ENCODE results near the gene NEK5. TPM values are rescaled to one million over a fixed set of nuclear protein-coding genes. Genes with fewer than 3 reads are reported as not detected.
"Not testable (repeated sequence)": the region's sequence is repeated elsewhere in the genome, so short reads cannot be mapped to it uniquely, and the experiment has no call there.

Gene NEK5
- under 1 TPM in 1 of 3 donors, not detected in 2; 0.08 TPM for total RNA-seq

- Mint-ChIP-seq H3K4me1 (ENCODE audit: low read depth) (peaks cover 14% of the 10 kb centered on the region), H3K27me3 (ENCODE audit: low read depth) (peaks cover 7% of the 10 kb centered on the region), H3K36me3 (ENCODE audit: insufficient read depth) (peaks cover 11% of the 10 kb centered on the region), H3K4me3 (peak within 1 kb of the TSS; percentile 79), H3K9me3 (no peaks in the 10 kb centered on the region)
- ATAC-seq (peak; percentile 86), DNase-seq (peak; percentile 29)
These were observed at the start of gene NEK5 for GRCh38 chr13:52128714-52129700. Gene NEK5 (minus strand): TSS chr13:52129073. CDS start chr13:52127482, 1,591 bp downstream.

GRCh38 chr13:52177276-52177675, 48.4 kb upstream of the NEK5 start:
- Mint-ChIP-seq H3K4me3 (no peak overlapping the region), H3K9me3 (no peaks in the 10 kb centered on the region), H3K27me3 (ENCODE audit: low read depth) (no peaks in the 10 kb centered on the region), H3K36me3 (ENCODE audit: insufficient read depth) (peaks cover 15% of the 10 kb centered on the region), H3K4me1 (ENCODE audit: low read depth) (peaks cover 3% of the 10 kb centered on the region)
- DNase-seq (no peak), ATAC-seq (no peak)

- H3K4me1 Mint-ChIP-seq (ENCODE audit: low read depth); ATAC-seq; H3K4me3 Mint-ChIP-seq; DNase-seq; H3K27me3 Mint-ChIP-seq (ENCODE audit: low read depth); H3K9me3 Mint-ChIP-seq: not testable (repeated sequence)
- peaks cover 14% of the 10 kb centered on the region for H3K36me3 Mint-ChIP-seq (ENCODE audit: insufficient read depth)
These were observed 45.1 kb upstream of the NEK5 start for GRCh38 chr13:52173970-52174369.

DNA sequence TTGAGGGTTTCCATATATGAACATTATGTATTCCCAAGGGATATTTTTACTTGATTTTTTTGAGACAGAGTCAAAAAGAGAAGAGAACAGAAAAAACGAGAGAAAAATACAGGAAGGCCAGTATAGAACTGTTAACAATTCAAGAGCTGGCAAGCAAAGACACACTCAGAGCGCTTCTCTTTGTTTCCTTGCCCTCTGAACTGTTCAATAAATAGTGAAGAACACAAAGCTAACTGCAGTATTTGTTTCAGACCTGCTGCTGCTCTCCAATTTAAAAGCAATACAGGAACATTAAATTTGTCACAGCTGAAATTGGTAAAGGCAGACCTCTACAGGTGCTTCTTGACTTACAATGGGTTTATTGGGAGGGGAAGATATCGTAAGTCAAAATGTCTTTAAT, 44.5 kb upstream of the NEK5 start:
- no peaks in the 10 kb centered on the region for H3K27me3 Mint-ChIP-seq (ENCODE audit: low read depth)
- no peak overlapping the region for H3K4me3 Mint-ChIP-seq
- ATAC-seq, result no peak
- H3K36me3 Mint-ChIP-seq (ENCODE audit: insufficient read depth), result peaks cover 14% of the 10 kb centered on the region
- no peak for DNase-seq
- peaks cover 3% of the 10 kb centered on the region for H3K4me1 Mint-ChIP-seq (ENCODE audit: low read depth)
- H3K9me3 Mint-ChIP-seq, result no peaks in the 10 kb centered on the region

DNA sequence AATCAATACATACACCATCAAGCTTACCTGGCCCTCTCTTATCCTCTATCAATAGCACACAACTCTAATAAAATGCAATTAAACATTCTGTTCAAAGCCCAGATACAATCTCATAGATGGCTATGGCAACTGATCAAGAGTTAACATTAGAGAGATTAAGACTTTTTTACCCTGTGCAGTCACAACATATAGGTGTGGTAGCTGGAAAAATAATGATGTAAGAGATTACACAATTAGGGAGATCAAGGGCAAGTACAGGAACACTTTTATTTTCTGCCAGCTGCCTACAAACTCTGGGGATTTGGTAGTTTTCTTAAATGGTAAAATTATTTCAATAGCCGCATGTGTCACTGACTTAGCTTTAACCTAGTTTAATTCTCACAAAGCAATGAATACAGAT, 42.8 kb upstream of the NEK5 start:
- not testable (repeated sequence) for H3K4me1 Mint-ChIP-seq (ENCODE audit: low read depth); H3K9me3 Mint-ChIP-seq; H3K4me3 Mint-ChIP-seq; DNase-seq; H3K27me3 Mint-ChIP-seq (ENCODE audit: low read depth); ATAC-seq
- H3K36me3 Mint-ChIP-seq (ENCODE audit: insufficient read depth), result peaks cover 10% of the 10 kb centered on the region

DNA sequence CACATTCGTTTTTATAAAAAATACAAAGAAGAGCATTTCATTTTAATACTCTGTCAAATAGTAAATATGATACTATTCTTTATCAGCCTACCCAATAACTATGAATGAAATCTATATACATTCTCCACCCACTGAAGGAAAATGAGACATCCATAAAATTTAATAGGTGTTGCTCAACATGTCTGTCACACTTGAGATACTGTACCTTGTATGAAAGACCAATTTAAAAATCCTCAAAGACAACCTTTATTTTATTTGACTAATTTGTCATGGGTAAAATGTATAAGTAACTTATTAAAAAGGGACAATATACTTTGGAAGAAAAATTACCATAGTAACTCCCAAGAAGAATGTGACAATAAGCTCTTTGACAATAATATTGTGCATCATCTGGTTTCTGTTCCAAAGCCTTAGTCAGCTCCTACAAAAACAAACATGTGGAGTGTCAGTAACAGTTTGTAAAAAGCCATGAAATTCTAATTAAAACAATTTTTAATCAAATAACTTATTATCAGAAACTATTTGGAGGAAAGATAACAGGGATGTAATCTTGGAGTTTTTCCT, 42.0 kb upstream of the NEK5 start:
- ATAC-seq; H3K27me3 Mint-ChIP-seq (ENCODE audit: low read depth); H3K4me1 Mint-ChIP-seq (ENCODE audit: low read depth); DNase-seq; H3K9me3 Mint-ChIP-seq; H3K4me3 Mint-ChIP-seq: not testable (repeated sequence)
- H3K36me3 Mint-ChIP-seq (ENCODE audit: insufficient read depth), result peaks cover 13% of the 10 kb centered on the region

DNA sequence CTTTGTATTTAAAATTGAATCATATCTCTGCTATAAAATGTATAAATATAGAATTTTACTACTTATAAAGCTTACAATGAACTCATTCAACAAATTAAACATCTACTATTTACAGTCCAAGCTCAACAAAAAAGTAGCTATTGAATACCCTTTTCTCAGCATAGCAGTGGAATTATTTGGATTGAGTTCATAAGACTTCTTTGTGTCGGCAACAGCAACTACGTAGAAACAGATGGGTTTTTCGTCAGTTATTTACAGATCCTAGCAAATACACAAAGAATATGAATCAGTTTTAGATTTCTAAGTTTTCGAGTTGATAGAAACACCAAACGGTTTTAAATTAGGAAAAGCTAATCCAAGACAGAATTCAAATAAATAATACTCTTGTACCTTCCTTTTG, 41.0 kb upstream of the NEK5 start:
- DNase-seq (no peak), ATAC-seq (no peak)
- Mint-ChIP-seq H3K36me3 (ENCODE audit: insufficient read depth) (peaks cover 13% of the 10 kb centered on the region), H3K4me1 (ENCODE audit: low read depth) (peaks cover 3% of the 10 kb centered on the region), H3K27me3 (ENCODE audit: low read depth) (no peaks in the 10 kb centered on the region), H3K4me3 (no peak overlapping the region), H3K9me3 (no peaks in the 10 kb centered on the region)

DNA sequence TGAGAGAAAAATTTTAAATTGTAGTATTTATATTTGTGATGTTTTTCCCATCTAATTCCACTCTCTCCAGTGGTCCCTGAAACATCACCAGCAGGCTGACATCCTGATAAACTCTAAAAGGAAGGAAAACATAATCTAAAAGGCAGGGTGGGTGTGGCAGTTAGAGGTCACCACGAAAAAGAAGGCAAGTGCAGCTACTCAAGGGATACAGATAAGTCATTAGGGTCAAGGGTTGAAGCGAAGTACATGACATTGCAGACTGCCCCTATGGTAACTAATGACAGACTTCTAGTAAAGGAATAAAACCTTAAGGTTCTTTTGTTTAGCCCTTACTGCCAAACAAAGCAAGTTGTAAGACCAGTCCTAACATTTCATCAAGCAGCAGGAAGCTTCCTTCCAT, 36.5 kb upstream of the NEK5 start:
- no peak for DNase-seq
- H3K27me3 Mint-ChIP-seq (ENCODE audit: low read depth), result no peaks in the 10 kb centered on the region
- no peak overlapping the region for H3K4me3 Mint-ChIP-seq

GRCh38 chr13:52164989-52165388, 36.1 kb upstream of the NEK5 start:
- H3K27me3 Mint-ChIP-seq (ENCODE audit: low read depth), result no peaks in the 10 kb centered on the region

More for the DNA sequence above, 36.5 kb upstream of the NEK5 start:
- H3K9me3 Mint-ChIP-seq, result no peaks in the 10 kb centered on the region
- peaks cover 7% of the 10 kb centered on the region for H3K4me1 Mint-ChIP-seq (ENCODE audit: low read depth)
- H3K36me3 Mint-ChIP-seq (ENCODE audit: insufficient read depth), result peaks cover 7% of the 10 kb centered on the region
- no peak for ATAC-seq

GRCh38 chr13:52163878-52164277, 35.0 kb upstream of the NEK5 start:
- H3K27me3 Mint-ChIP-seq (ENCODE audit: low read depth); H3K36me3 Mint-ChIP-seq (ENCODE audit: insufficient read depth); DNase-seq; H3K9me3 Mint-ChIP-seq; ATAC-seq; H3K4me3 Mint-ChIP-seq: not testable (repeated sequence)
- H3K4me1 Mint-ChIP-seq (ENCODE audit: low read depth), result peaks cover 14% of the 10 kb centered on the region

More at GRCh38 chr13:52164989-52165388, 36.1 kb upstream of the NEK5 start:
- no peaks in the 10 kb centered on the region for H3K9me3 Mint-ChIP-seq
- DNase-seq (no peak), ATAC-seq (no peak)
- H3K36me3 Mint-ChIP-seq (ENCODE audit: insufficient read depth), result peaks cover 7% of the 10 kb centered on the region
- H3K4me3 Mint-ChIP-seq, result no peak overlapping the region
- peaks cover 8% of the 10 kb centered on the region for H3K4me1 Mint-ChIP-seq (ENCODE audit: low read depth)

DNA sequence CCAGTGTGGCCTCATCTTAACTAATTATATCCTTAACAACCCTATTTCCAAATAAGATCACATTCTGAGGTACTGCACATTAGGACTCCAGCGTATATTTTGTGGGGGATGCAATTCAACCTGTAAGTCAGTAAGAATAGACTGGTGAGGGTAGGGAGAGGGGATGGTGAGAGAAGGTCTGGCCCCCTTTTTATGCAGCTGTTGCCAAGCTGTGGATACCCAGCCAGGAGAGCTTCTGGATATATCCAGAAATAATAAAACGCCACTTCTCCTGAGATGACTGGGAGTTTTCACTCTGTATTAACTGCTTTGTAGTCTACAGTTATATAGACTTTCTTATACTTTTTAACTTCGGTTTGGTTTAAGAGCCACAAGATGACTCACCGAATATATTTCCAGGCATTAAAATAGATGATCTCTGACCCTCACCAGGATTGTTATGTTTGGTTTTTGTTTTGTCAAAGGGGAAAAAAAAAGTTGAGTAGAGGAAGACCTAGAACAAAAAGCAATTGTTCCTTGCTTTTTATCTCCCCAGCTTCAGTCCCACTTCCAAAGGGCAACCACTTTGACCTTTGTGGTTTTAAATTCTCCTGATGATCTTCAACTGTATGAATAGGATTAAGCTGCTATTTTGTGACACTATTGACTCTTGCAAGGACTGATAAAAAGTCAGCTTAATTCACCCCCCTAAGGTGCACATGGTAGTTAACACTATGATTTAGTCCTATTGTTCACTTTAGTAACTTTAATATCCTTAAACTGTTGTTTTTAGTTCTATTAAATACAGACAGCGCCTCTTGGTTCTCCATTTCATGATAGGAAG, 33.6 kb upstream of the NEK5 start:
- Mint-ChIP-seq H3K9me3 (no peaks in the 10 kb centered on the region), H3K27me3 (ENCODE audit: low read depth) (no peaks in the 10 kb centered on the region), H3K36me3 (ENCODE audit: insufficient read depth) (peaks cover 7% of the 10 kb centered on the region), H3K4me1 (ENCODE audit: low read depth) (peaks cover 26% of the 10 kb centered on the region), H3K4me3 (no peak overlapping the region)
- DNase-seq (no peak), ATAC-seq (no peak)

- peaks cover 35% of the 10 kb centered on the region for H3K4me1 Mint-ChIP-seq (ENCODE audit: low read depth)
- H3K27me3 Mint-ChIP-seq (ENCODE audit: low read depth), result no peaks in the 10 kb centered on the region
- DNase-seq (no peak), ATAC-seq (no peak)
- H3K9me3 Mint-ChIP-seq, result no peaks in the 10 kb centered on the region
- H3K36me3 Mint-ChIP-seq (ENCODE audit: insufficient read depth), result peaks cover 1% of the 10 kb centered on the region
- no peak overlapping the region for H3K4me3 Mint-ChIP-seq
These were observed 32.3 kb upstream of the NEK5 start for GRCh38 chr13:52161181-52161646.

DNA sequence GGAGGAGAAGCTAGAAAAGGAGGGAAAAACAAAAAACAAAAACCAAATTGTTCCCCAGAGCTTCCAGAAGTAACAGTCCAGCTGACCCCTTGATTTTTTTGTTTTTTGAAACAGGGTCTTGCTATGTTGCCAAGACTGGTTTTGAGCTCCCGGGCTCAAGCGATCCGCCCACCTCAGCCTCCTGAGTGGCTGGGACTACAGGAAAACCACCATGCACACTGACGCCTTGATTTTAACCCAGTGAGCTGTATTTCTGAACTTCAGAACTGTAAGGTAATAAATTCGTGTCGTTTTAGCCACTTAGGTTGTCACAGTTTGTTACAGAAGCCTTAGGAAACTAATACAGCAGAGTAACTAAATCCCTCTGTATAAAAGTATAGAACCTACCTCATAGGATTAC, 31.6 kb upstream of the NEK5 start:
- DNase-seq (no peak), ATAC-seq (no peak)
- Mint-ChIP-seq H3K9me3 (no peaks in the 10 kb centered on the region), H3K4me1 (ENCODE audit: low read depth) (peaks cover 35% of the 10 kb centered on the region), H3K27me3 (ENCODE audit: low read depth) (no peaks in the 10 kb centered on the region), H3K36me3 (ENCODE audit: insufficient read depth) (no peaks in the 10 kb centered on the region), H3K4me3 (no peak overlapping the region)

DNA sequence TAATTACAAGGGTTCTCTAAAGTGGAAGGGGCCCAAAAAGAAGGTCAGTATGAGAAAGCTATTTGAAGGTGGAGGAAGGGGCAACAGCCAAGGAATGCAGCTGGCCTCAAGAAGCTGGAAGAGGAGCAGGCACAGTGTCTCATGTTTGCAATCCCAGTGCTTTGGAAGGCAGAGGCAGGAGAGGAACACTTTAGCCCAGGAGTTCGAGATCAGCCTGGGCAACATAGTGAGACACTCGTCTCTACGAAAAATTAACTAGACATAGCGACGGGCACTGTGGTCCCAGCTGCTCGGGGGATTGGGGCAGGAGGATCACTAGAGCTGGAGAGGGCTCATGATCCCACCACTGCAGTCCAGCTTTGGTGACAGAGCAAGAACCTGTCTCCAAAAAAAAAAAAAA, 31.2 kb upstream of the NEK5 start:
- Mint-ChIP-seq H3K27me3 (ENCODE audit: low read depth) (no peaks in the 10 kb centered on the region), H3K4me1 (ENCODE audit: low read depth) (peaks cover 35% of the 10 kb centered on the region), H3K36me3 (ENCODE audit: insufficient read depth) (no peaks in the 10 kb centered on the region), H3K4me3 (peak overlapping the region; percentile 88), H3K9me3 (no peaks in the 10 kb centered on the region)
- DNase-seq (no peak), ATAC-seq (no peak)
